HG03097 (cell line): Measurements from ENCODE around the gene ZSCAN20.

Experiments
- ATAC-seq: cut with Tn5 transposase; IDR thresholded peaks from one replicate; pipeline ENCODE4 v1.9.1; 2021; ENCODE audit not compliant: unreplicated experiment, low FRiP score

The ZSCAN20 gene

GRCh38 chr1:33524586-33524985 lies 52.1 kb downstream of the ZSCAN20 start:
- no peak for ATAC-seq

- no peak for ATAC-seq
Measured at GRCh38 chr1:33527934-33528333, 55.5 kb downstream of the ZSCAN20 start.

GRCh38 chr1:33529957-33530356 lies 57.5 kb downstream of the ZSCAN20 start:
- ATAC-seq: no peak

- ATAC-seq: no peak
Measured at GRCh38 chr1:33532250-33532649, 59.8 kb downstream of the ZSCAN20 start.

GRCh38 chr1:33532936-33533335 lies 60.5 kb downstream of the ZSCAN20 start:
- ATAC-seq: no peak

- no peak for ATAC-seq
Measured at GRCh38 chr1:33535334-33535733, 62.9 kb downstream of the ZSCAN20 start.

- no peak for ATAC-seq
Measured at GRCh38 chr1:33537885-33538284, 65.4 kb downstream of the ZSCAN20 start.

- no peak for ATAC-seq
Measured at GRCh38 chr1:33541966-33542365, 69.5 kb downstream of the ZSCAN20 start.
